IPS-20b (cell line): ENCODE data around the gene HEY2.

Experiments
- H3K27ac ChIP-seq: one replicate; pipeline ENCODE4 v1.5.1; 2013; ENCODE audit warnings: low read length
- H3K27me3 ChIP-seq: 2 replicates; pipeline ENCODE4 v1.6.1; 2013; ENCODE audit warnings: mild to moderate bottlenecking, low read length, inconsistent platforms; ENCODE audit not compliant: insufficient read depth
- H3K36me3 ChIP-seq: 2 replicates; pipeline ENCODE4 v1.6.1; 2013; ENCODE audit warnings: low read depth, mild to moderate bottlenecking, inconsistent platforms, low read length, moderate library complexity; ENCODE audit not compliant: insufficient read depth
- H3K4me1 ChIP-seq: 2 replicates; pipeline ENCODE4 v1.6.1; 2013; ENCODE audit warnings: mild to moderate bottlenecking, control low read depth, inconsistent platforms, low read length, moderate library complexity; ENCODE audit not compliant: insufficient read depth
- H3K4me3 ChIP-seq: 2 replicates; pipeline ENCODE4 v1.5.1; 2013; ENCODE audit warnings: mild to moderate bottlenecking, low read length, inconsistent platforms
- H3K9ac ChIP-seq: 2 replicates; pipeline ENCODE4 v1.6.1; 2013; ENCODE audit warnings: low read depth, mild to moderate bottlenecking, inconsistent platforms, low read length, moderate library complexity
- H3K9me3 ChIP-seq: 2 replicates; pipeline ENCODE4 v1.6.1; 2013; ENCODE audit warnings: mild to moderate bottlenecking, low read depth, low read length, inconsistent platforms; ENCODE audit not compliant: insufficient read depth

HEY2 gene

GRCh38 chr6:125791820-125792165, 42.4 kb downstream of the HEY2 start:
- Histone ChIP-seq H3K27me3 (peaks cover 7% of the 10 kb centered on the region), H3K4me1 (peaks cover 18% of the 10 kb centered on the region; the same call in 1 of the 2 replicates), H3K27ac (no peak overlapping the region), H3K9me3 (no peaks in the 10 kb centered on the region), H3K9ac (no peak overlapping the region), H3K4me3 (peak overlapping the region; percentile 89), H3K36me3 (no peaks in the 10 kb centered on the region)

GRCh38 chr6:125792172-125792571, 42.7 kb downstream of the HEY2 start:
- peaks cover 18% of the 10 kb centered on the region; the same call in 1 of the 2 replicates for H3K4me1 ChIP-seq
- no peak overlapping the region for H3K27ac ChIP-seq
- no peaks in the 10 kb centered on the region for H3K36me3 ChIP-seq
- no peaks in the 10 kb centered on the region for H3K9me3 ChIP-seq
- no peak overlapping the region for H3K9ac ChIP-seq
- peak overlapping the region; percentile 89; the same call in 1 of the 2 replicates for H3K4me3 ChIP-seq
- H3K27me3 ChIP-seq = peaks cover 7% of the 10 kb centered on the region

GRCh38 chr6:125792680-125793079, 43.2 kb downstream of the HEY2 start:
- H3K27ac ChIP-seq = no peak overlapping the region

GRCh38 chr6:125793280-125793679, 43.8 kb downstream of the HEY2 start:
- no peak overlapping the region for H3K4me3 ChIP-seq

More at GRCh38 chr6:125792680-125793079, 43.2 kb downstream of the HEY2 start:
- H3K4me1 ChIP-seq = peaks cover 18% of the 10 kb centered on the region; the same call in 1 of the 2 replicates
- no peak overlapping the region for H3K4me3 ChIP-seq
- no peak overlapping the region for H3K9ac ChIP-seq
- peaks cover 7% of the 10 kb centered on the region for H3K27me3 ChIP-seq
- H3K36me3 ChIP-seq = no peaks in the 10 kb centered on the region
- no peaks in the 10 kb centered on the region for H3K9me3 ChIP-seq

GRCh38 chr6:125793863-125794262, 44.4 kb downstream of the HEY2 start:
- no peak overlapping the region for H3K9ac ChIP-seq
- no peaks in the 10 kb centered on the region for H3K36me3 ChIP-seq
- peaks cover 7% of the 10 kb centered on the region for H3K27me3 ChIP-seq
- no peaks in the 10 kb centered on the region for H3K9me3 ChIP-seq
- H3K4me3 ChIP-seq = no peak overlapping the region
- peaks cover 18% of the 10 kb centered on the region for H3K4me1 ChIP-seq
- H3K27ac ChIP-seq = no peak overlapping the region

More at GRCh38 chr6:125793280-125793679, 43.8 kb downstream of the HEY2 start:
- Histone ChIP-seq H3K9ac (no peak overlapping the region), H3K4me1 (peaks cover 18% of the 10 kb centered on the region), H3K36me3 (no peaks in the 10 kb centered on the region), H3K27me3 (peaks cover 7% of the 10 kb centered on the region), H3K9me3 (no peaks in the 10 kb centered on the region), H3K27ac (no peak overlapping the region)

GRCh38 chr6:125794342-125795137, 45.1 kb downstream of the HEY2 start:
- Histone ChIP-seq H3K9ac (no peak overlapping the region), H3K36me3 (no peaks in the 10 kb centered on the region), H3K9me3 (no peaks in the 10 kb centered on the region), H3K4me1 (peaks cover 13% of the 10 kb centered on the region), H3K4me3 (no peak overlapping the region), H3K27me3 (peaks cover 7% of the 10 kb centered on the region), H3K27ac (no peak overlapping the region)

DNA sequence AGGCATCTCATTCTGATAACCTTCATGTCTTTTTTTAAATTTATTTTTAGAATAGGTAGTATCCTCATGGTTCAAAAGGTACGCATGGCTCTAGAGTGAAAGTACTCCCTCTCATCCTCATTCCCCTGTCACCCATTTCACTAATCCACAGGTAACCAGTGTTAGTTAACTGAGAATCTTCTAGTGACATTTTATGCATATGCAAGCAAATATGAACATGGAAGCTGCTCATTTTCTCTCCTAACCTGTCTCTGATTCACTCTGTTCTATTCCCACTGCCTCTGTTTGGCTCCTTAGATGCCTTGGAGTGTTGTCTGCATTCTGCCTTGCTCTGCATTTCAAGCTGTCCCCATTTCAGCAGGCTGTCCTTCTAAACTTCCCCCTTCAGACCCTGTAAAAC, 45.9 kb downstream of the HEY2 start:
- Histone ChIP-seq H3K9me3 (no peaks in the 10 kb centered on the region), H3K27me3 (peaks cover 7% of the 10 kb centered on the region), H3K36me3 (no peaks in the 10 kb centered on the region), H3K27ac (no peak overlapping the region), H3K4me1 (peaks cover 9% of the 10 kb centered on the region), H3K4me3 (no peak overlapping the region), H3K9ac (no peak overlapping the region)

DNA sequence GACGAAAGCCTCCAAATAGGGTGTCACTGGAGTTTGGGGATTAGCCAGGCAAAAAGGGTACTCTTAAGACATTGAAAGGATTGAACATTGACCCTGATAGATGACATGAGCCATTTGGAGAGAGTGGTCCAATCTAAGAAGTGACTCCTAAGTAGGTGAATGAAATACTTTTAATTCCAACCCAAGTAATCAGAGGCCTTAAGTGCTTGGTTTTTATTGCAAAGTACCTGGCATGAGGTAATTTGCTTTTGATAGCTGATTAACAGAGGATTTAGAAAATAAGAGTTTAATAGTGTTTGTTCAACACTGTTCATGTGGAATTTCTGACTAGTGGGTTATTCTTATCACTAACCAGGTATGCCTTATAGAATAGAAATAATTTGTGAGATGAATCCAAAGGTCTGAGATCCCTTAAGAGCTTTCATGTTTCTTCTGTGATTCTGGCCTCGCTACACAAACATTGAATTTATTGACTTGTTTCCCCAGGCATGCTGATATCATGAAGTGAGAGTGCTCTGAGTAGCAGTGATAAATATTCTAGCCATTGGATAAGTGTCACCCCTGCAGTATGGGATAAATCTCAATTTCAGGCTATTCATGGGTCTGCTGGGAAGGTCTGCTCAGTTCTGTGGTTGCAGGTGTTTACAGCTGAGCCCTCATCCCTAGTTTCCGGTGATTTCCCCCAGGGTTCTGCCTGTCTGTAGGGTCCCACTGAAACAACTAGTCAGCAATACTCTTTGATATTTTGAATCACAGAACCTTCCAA, 47.9 kb downstream of the HEY2 start:
- peaks cover 3% of the 10 kb centered on the region for H3K4me1 ChIP-seq
- H3K4me3 ChIP-seq = no peak overlapping the region

GRCh38 chr6:125797886-125798444, 48.5 kb downstream of the HEY2 start:
- Histone ChIP-seq H3K27me3 (no peaks in the 10 kb centered on the region), H3K9me3 (no peaks in the 10 kb centered on the region), H3K36me3 (no peaks in the 10 kb centered on the region), H3K27ac (no peak overlapping the region), H3K4me3 (no peak overlapping the region), H3K9ac (no peak overlapping the region), H3K4me1 (peaks cover 3% of the 10 kb centered on the region)

More for the DNA sequence above, 47.9 kb downstream of the HEY2 start:
- H3K36me3 ChIP-seq = no peaks in the 10 kb centered on the region
- H3K9ac ChIP-seq = no peak overlapping the region
- peaks cover 1% of the 10 kb centered on the region; the same call in 1 of the 2 replicates for H3K27me3 ChIP-seq
- no peaks in the 10 kb centered on the region for H3K9me3 ChIP-seq
- no peak overlapping the region for H3K27ac ChIP-seq

GRCh38 chr6:125798734-125799508, 49.5 kb downstream of the HEY2 start:
- Histone ChIP-seq H3K4me1 (no peaks in the 10 kb centered on the region; the same call in 1 of the 2 replicates), H3K9me3 (no peaks in the 10 kb centered on the region), H3K9ac (no peak overlapping the region), H3K27ac (no peak overlapping the region), H3K36me3 (no peaks in the 10 kb centered on the region), H3K27me3 (no peaks in the 10 kb centered on the region), H3K4me3 (no peak overlapping the region)

DNA sequence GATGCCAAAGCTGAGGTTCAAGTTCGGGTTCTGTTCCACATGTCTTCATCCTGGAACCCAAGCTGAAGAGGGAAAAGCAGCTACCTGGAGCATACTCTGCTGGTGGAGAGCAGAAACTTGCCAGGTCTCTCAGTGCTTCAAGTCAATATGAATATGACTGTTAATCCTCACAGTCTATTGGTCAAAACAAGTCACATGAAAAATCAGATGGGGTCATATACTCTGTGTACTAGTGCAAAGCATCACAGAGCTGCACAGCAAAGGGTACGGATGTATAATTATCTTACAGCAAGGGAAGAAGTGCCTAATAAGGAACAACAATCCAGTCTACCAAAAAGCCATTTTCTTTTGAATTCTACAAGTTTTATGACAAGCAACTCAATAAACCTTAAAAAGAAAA, 53.0 kb downstream of the HEY2 start:
- Histone ChIP-seq H3K9ac (no peak overlapping the region), H3K36me3 (no peaks in the 10 kb centered on the region), H3K27me3 (no peaks in the 10 kb centered on the region), H3K9me3 (no peaks in the 10 kb centered on the region), H3K4me3 (no peak overlapping the region), H3K27ac (no peak overlapping the region), H3K4me1 (no peaks in the 10 kb centered on the region; the same call in 1 of the 2 replicates)
